Psoas muscle (tissue), 8 donors: ENCODE data around the gene FBXL20. TPM values are rescaled to one million over a fixed set of nuclear protein-coding genes. Genes with fewer than 3 reads are reported as not detected.

Experiments used
- ATAC-seq, 4 donors: fragments of 200-7000 bp; cut with Tn5 transposase; one replicate each; pipeline ENCODE4 v1.9.1; 2020; ENCODE audit warnings: moderate library complexity in 3 of 4, mild to moderate bottlenecking in 2 of 4
- DNase-seq, 2 donors: peaks; one replicate each; pipeline ENCODE4 v3.0.0-alpha.2; 2020
- H3K27ac ChIP-seq: fragments of 200-600 bp; one replicate; pipeline ENCODE4 v1.8.0; 2022
- H3K27me3 ChIP-seq, 3 donors: fragments of 200-600 bp in 1 of 3; one replicate each; pipeline versions ENCODE4 v1.6.1 to v1.8.0; 2013 to 2022; ENCODE audit warnings: low read length in 2 of 3, mild to moderate bottlenecking in 2 of 3, moderate library complexity in 1 of 3; ENCODE audit not compliant: insufficient read depth in 3 of 3
- H3K36me3 ChIP-seq, 2 donors: fragments of 200-600 bp in 1 of 2; one replicate each; pipeline versions ENCODE4 v1.6.1 to v1.8.0; 2013 to 2022; ENCODE audit warnings: low read depth in 1 of 2, mild to moderate bottlenecking in 1 of 2, moderate library complexity in 1 of 2; ENCODE audit not compliant: insufficient read depth in 1 of 2
- H3K4me1 ChIP-seq: fragments of 200-600 bp; one replicate; pipeline ENCODE4 v1.8.0; 2022
- H3K4me3 ChIP-seq: fragments of 200-600 bp; one replicate; pipeline ENCODE4 v1.8.0; 2022; ENCODE audit warnings: mild to moderate bottlenecking
- H3K9me3 ChIP-seq: fragments of 200-600 bp; one replicate; pipeline ENCODE4 v1.8.0; 2022
- CTCF ChIP-seq: fragments of 200-600 bp; IDR thresholded peaks from one replicate; pipeline ENCODE4 v1.8.0; 2022; ENCODE audit warnings: antibody characterized with exemption
- WGBS, 3 donors: extraction: QIAGEN DNeasy Blood & Tissue Kit; methylation state at CpG; one replicate each; pipeline versions ENCODE4 v1.1.6 to v1.1.7; 2013; 5-methylcytosine and 5-hydroxymethylcytosine counted together
- intact Hi-C, 2 donors: fragments of 100-400 bp; cut with DNase I; formaldehyde crosslinking; loops; one replicate each; pipeline versions ENCODE4 v1.11.0 to v1.14.2; 2022
- polyA plus RNA-seq, 3 donors: library from polyadenylated mRNA; stranded (reverse); fragments of 200-250 nt; gene quantifications; one replicate each; pipeline ENCODE4 v1.2.3, GENCODE V29; 2013
- total RNA-seq, 4 donors: library from RNA; stranded (reverse); fragmentation: NEBNext Ultra II Directional in 2 of 4; extraction: Animal tissue kit (Norgen Biotek cat#: 25700) in 2 of 4; gene quantifications; one replicate each; pipeline versions ENCODE4 v1.2.1 to v1.2.4, GENCODE V29; 2021 to 2023
- donor health status: healthy with polysubstance abuse.
- donor health status: DM: no; HTN: no; CAD: no; lungs with moderate emphysema.
- donor health status: Bipolar disorder and iron deficiency.
- donor health status: healthy.
- donor health status: DM: yes; HTN: yes; CAD: no.
- donor health status: DM: no; HTN: no; CAD: no.
- donor health status: DM: no; HTN: no; CAD: no.
- donor health status: DM: yes; HTN: yes; CAD: no.

Gene FBXL20
- total and polyA plus RNA-seq, 7 donors, result 0.89 to 8.7 (median 8.0) TPM

DNA sequence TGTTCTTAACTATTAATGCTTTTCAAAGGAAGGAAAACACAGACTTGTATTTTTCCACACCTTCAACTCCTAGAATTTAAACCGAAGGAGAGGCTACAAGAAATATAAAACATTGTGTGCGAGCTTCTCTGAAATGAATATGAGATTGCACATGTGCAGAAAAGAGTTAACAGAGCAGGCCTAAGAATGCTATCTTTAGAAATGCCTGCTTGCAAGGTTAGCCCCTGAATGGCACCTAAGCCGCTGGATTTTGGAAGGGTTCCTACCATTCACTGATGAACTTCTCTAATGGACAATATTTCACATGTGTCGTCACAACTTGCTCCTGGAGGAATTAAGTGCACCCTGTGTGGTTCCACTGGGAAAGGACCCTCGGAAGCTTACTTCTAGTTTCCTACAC lies 69.3 kb downstream of the FBXL20 start:
- intact Hi-C loops, result no loop called here
- Histone ChIP-seq H3K36me3 (peaks cover 0 to 5% of the 10 kb centered on the region in 2 donors), H3K9me3 (no peaks in the 10 kb centered on the region), H3K4me1 (peaks cover 18% of the 10 kb centered on the region), H3K27me3 (no peaks in the 10 kb centered on the region), H3K27ac (no peak overlapping the region), H3K4me3 (no peak overlapping the region)
- DNase-seq (no peak), ATAC-seq (peak in 2 of 4 donors; percentile 47 to 61)
- no peak for TF ChIP-seq CTCF
- 40 to 56% (median 42%) methylated on average over 5 of the region's 5 CpGs for WGBS, 3 donors

- Histone ChIP-seq H3K36me3 (no peaks in the 10 kb centered on the region), H3K27ac (no peak overlapping the region), H3K4me1 (peaks cover 21% of the 10 kb centered on the region), H3K4me3 (no peak overlapping the region), H3K9me3 (no peaks in the 10 kb centered on the region), H3K27me3 (no peaks in the 10 kb centered on the region)
- DNase-seq, result no peak
- WGBS, 3 donors, result 32 to 53% (median 46%) methylated on average over 1 of the region's 1 CpG
- no peak for TF ChIP-seq CTCF
- intact Hi-C loops, result no loop called here
- ATAC-seq, result no peak
These were observed 72.6 kb downstream of the FBXL20 start for GRCh38 chr17:39328815-39329214.

- DNase-seq (no peak), ATAC-seq (no peak)
- Histone ChIP-seq H3K36me3 (no peaks in the 10 kb centered on the region), H3K9me3 (no peaks in the 10 kb centered on the region), H3K4me1 (peaks cover 20% of the 10 kb centered on the region), H3K27me3 (no peaks in the 10 kb centered on the region), H3K4me3 (no peak overlapping the region), H3K27ac (no peak overlapping the region)
- TF ChIP-seq CTCF, result no peak
- 78 to 96% (median 91%) methylated on average over 4 of the region's 4 CpGs for WGBS, 3 donors
- intact Hi-C loops, result no loop called here
These were observed 74.3 kb downstream of the FBXL20 start for GRCh38 chr17:39327109-39327508.

- no peaks in the 10 kb centered on the region for H3K27me3 ChIP-seq
- H3K4me3 ChIP-seq, result no peak overlapping the region
- H3K9me3 ChIP-seq, result no peaks in the 10 kb centered on the region
- intact Hi-C loops, result no loop called here
- ATAC-seq (no peak), DNase-seq (no peak)
- peaks cover 12% of the 10 kb centered on the region for H3K4me1 ChIP-seq
- no peak overlapping the region for H3K27ac ChIP-seq
- WGBS, 3 donors, result 77 to 78% (median 77%) methylated on average over 4 of the region's 4 CpGs
- no peaks in the 10 kb centered on the region for H3K36me3 ChIP-seq
- TF ChIP-seq CTCF, result no peak
These were observed 75.7 kb downstream of the FBXL20 start for GRCh38 chr17:39325528-39326240.

- Histone ChIP-seq H3K27ac (no peak overlapping the region), H3K27me3 (no peaks in the 10 kb centered on the region), H3K36me3 (peaks cover 0 to 8% of the 10 kb centered on the region in 2 donors), H3K4me3 (no peak overlapping the region), H3K4me1 (no peaks in the 10 kb centered on the region), H3K9me3 (no peaks in the 10 kb centered on the region)
- intact Hi-C loops, result no loop called here
- no peak for DNase-seq
- WGBS, 3 donors, result 94 to 95% (median 95%) methylated on average over 8 of the region's 8 CpGs
- TF ChIP-seq CTCF, result no peak
- no peak for ATAC-seq
These were observed 82.8 kb downstream of the FBXL20 start for GRCh38 chr17:39318636-39319035.
